Activated CD8-positive, alpha-beta memory T cell treated with anti-CD3 and anti-CD28 coated beads, Interleukin-2, amount 50 U/mL, for 48 hours (primary cell): ENCODE measurements around the gene KDM1B.
"Not testable (repeated sequence)": the region's sequence is repeated elsewhere in the genome, so short reads cannot be mapped to it uniquely, and the experiment has no call there.

Experiments used
- DNase-seq: peaks from one replicate; pipeline ENCODE4 v3.0.0-alpha.2; 2020

KDM1B gene

DNA sequence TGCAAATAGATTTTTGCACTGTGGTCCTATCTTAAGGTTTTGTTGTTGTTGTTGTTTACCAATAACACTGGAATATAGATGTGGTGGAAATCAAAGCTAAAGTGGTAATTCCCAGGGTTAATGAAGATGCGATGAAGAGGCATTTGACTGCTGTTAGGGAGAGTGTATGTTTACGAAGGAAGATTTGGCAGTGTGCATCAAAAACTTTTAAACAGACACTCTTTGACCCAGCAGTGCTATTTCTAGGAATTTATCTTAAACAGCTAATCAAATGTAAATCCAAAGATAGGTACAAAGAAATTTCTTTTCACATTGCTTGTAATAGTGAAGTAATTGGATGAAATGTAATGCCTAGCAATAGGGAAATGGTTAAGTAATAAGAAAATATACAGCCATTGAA, 34.0 kb downstream of the KDM1B start:
- no peak for DNase-seq

DNA sequence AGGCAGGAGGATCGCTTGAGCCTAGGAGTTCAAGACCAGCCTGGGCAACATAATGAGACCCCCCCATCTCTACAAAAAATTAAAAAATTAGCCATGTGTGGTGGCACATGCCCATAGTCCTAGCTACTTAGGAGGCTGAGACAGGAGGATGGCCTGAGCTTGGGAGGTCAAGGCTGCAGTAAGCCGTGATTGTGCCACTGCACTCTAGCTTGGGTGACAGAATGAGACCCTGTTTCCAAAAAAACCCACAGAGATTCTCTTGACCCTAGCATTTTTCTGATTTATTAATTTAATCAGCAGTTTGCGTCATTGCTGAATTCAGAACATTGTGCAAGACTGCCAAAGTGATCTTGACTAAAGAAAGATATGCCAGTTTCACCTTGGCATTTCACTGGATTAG, 36.8 kb downstream of the KDM1B start:
- DNase-seq: no peak

- DNase-seq: no peak
Observed at GRCh38 chr6:18203786-18204185, 48.6 kb downstream of the KDM1B start.

- DNase-seq: no peak
Observed at GRCh38 chr6:18204691-18205090, 49.5 kb downstream of the KDM1B start.

- no peak for DNase-seq
Observed at GRCh38 chr6:18206591-18206990, 51.4 kb downstream of the KDM1B start.

DNA sequence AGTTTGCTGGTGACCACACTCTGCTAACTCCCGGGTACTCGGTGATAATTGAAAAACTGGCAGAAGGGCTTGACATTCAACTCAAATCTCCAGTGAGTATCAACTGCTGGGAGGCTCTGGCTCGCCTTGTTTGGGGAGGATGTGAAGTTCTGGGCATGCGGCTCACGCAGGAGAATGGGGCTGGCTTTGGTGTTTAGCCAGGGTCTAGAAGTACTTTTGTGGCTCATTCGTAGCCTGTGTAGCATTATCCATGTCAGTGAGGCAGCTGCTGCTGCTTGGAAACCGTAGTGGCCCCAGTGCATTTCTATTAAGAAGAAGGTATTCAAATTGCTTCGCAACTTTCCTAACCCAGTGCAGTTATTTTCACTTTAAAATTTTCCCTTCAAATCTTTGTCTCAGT, 52.2 kb downstream of the KDM1B start:
- no peak for DNase-seq

- DNase-seq: no peak
Observed at GRCh38 chr6:18207949-18208348, 52.7 kb downstream of the KDM1B start.

DNA sequence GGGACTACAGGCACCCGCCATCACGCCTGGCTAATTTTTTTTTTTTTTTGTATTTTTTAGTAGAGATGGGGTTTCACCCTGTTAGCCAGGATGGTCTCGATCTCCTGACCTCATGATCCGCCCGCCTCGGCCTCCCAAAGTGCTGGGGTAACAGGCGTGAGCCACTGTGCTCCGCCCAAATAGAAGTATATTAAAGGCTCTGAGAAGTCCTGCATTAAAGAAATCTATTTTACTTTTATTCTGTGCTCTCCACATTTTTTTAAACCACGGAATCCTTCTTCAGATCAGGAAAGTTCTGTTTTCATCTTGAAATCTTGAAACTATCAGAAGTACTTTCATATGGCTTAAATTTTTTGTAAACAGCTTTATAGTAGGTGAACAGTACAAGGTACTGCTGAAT, 53.6 kb downstream of the KDM1B start:
- DNase-seq: not testable (repeated sequence)

- DNase-seq: no peak
Observed at GRCh38 chr6:18209539-18210197, 54.4 kb downstream of the KDM1B start.

DNA sequence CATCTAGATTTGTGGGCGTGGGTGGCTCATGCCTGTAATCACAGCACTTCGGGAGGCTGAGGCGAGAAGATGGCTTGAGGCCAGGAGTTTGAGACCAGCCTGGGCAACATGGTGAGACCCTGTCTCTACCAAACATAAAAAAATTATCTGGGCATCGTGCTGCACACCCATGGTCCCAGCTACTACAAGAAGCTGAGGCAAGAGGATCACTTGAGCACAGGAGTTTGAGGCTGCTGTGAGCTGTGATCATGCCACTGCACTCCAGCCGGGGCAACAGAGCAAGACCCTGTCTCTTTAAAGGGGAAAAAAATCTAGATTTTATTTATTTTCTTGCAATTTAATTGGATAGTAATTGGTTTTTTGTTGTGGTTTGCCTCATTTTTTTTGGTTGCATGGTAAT, 55.5 kb downstream of the KDM1B start:
- no peak for DNase-seq

DNA sequence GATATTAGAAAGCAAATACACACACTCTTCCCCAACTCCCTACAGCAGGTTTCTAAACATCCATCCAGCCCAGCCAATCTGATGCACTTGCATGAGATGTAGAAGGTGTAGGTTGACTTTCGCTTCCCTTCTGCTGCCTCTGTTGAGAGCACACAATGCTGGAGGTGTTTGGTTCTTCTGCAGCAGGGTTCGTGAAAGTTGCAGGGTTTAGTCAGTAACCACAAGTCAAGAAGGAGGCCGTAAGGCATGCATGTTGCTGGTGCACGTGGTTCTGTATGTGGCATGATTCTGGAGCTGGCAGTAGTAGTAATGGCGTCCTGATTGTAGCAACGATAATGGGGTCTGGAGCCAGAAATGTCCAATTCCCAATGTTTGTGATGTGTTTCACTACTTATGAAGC, 56.1 kb downstream of the KDM1B start:
- no peak for DNase-seq

DNA sequence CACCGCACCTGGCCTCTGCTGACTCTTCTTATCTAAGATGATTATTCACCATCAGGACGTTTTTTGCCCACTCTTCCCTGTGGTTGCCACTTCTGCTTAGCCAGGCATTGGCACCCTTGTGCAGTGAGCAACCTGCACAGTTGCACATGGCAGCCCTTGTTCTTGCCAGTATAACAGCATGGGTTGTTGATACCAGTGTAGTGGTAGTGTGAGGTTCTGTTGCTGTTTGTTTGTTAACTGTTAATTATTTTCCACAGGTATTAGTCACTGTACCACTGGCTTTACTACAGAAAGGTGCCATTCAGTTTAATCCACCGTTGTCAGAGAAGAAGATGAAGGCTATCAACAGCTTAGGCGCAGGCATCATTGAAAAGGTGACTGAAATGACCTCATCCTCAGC, 57.0 kb downstream of the KDM1B start:
- DNase-seq: no peak

DNA sequence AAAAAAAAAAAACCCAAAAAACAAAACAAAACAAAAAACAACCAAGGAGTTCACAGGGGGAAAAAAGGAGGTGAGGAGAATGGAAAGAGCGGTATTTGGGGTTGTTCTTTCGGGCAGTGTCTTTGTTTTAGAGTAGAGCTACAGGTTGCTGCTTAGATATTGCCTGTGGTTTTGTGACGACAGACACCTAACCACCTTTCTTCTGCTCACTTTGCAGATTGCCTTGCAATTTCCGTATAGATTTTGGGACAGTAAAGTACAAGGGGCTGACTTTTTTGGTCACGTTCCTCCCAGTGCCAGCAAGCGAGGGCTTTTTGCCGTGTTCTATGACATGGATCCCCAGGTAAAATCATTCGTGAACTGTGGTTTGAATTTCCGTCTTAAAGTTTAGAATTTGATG, 58.2 kb downstream of the KDM1B start:
- DNase-seq: no peak

DNA sequence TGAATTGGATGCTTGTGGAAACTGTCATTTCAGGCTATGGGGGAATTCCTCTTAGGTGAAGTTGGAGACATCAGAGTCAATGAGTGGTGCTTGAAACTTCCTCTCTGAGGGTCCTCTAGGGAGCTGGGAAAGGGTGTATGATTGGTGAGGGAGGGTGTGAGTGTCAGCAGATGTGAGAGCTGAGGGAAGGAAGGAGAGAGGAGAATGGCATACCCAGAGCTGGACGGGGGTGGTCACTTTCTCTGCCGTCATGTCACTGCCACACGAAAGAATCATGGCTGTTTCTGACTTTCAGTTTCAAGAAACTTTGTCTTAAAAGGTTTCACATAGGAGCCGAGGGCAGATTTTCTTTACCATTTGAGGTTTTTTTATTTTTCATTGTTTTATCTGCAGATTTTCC, 58.8 kb downstream of the KDM1B start:
- no peak for DNase-seq

- DNase-seq: no peak
Observed at GRCh38 chr6:18215436-18215835, 60.2 kb downstream of the KDM1B start.

DNA sequence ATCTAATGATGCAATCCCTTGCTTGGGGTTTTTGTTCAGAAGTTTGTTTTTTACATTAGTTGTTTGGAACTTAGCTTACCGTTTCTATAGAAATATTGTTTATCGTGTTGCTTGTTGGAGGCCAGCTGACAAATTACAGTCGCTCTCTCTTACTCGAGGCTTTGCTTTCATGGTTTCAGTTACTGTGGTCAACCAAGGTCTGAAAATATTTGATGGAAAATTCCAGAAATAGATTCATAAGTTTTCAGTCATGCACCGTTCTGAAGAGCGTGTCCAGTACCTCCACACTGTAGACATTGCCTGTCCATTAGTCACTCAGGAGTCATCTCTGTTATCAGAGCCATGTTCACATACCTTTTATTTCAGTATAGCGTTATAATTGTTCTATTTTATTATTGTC, 61.2 kb downstream of the KDM1B start:
- DNase-seq: no peak

DNA sequence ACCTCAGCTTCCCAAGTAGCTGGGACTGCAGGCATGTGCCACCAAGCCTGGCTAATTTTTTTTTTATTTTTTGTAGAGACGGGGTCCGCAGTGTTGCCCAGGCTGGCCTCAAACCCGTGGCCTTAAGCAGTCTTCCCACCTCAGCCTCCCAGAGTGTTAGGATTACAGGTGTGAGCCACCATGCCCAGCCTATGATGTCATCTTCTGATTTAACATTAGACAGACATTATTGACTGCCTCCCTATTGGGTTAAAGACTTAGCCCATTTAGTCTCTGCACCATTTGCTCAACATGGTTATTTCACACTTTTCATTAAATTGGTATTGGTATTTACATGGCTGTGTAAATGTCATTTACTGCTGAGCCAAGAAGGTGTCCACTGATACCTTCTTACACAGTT, 63.0 kb downstream of the KDM1B start:
- DNase-seq: no peak

DNA sequence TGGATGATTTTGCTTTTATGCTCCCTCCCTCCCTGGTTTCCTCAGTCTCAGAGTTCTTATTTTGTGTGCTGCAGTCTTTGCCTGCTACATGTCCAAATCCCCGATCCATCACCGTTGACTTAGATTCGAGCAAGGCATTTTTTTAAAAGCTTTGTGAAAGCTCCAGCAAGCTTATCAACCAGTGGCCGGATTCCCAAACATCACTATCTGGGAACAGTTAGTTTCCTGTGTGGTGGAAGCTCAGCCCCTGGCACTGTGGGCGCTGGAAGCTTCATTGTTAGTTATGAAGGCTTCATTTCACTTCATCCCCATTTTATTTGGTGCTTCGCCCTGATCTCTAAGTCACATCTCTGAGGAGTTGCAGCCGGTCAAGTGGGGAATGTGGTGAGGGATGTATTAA, 64.4 kb downstream of the KDM1B start:
- DNase-seq: no peak

DNA sequence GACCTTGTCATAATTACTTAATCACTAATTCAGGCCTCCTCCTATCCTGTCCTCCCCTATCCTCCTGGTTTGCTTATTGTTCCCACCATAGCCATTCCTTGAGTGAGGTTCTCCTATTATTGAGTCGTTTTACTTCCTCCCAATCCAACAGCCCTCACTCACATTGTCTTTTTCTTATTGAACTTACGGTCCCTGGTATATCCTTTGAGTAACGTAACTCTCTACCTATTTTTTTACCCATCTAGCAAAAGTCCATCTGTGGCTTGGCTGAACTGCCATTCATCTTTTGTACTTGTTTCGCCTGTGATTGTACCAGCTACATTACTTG, 66.0 kb downstream of the KDM1B start:
- no peak for DNase-seq

DNA sequence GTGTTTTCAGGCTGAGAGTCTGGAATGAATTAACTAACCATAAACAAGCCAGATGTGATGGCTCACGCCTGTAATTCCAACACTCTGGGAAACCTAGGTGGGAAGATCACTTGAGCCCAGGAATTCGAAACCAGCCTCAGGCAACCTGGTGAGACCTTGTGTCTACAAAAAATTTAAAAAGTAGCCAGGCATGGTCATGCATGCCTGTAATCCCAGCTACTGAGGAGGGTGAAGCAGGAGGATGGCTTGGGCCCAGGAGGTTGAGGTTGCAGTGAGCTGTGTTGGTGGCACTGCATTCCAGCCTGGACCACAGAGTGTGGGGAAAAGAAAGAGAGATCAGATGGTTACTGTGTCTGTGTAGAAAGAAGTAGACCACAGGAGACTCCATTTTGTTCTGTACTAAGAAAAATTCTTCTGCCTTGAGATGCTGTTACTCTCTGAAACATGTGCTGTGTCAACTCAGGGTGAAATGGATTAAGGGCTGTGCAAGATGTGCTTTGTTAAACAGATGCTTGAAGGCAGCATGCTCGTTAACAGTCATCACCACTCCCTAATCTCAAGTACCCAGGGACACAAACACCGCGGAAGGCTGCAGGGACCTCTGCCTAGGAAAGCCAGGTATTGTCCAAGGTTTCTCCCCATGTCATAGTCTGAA, 71.4 kb downstream of the KDM1B start:
- not testable (repeated sequence) for DNase-seq

DNA sequence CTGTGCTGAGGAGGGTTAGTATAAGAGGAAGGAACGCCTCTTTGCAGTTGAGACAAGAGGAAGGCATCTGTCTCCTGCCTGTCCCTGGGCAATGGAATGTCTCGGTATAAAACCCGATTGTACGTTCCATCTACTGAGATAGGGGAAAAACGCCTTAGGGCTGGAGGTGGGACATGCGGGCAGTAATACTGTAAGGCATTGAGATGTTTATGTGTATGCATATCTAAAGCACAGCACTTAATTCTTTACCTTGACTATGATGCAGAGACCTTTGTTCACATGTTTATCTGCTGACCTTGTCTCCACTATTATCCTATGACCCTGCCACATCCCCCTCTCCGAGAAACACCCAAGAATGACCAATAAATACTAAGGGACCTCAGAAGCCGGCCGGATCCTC, 71.9 kb downstream of the KDM1B start:
- not testable (repeated sequence) for DNase-seq

- DNase-seq: not testable (repeated sequence)
Observed at GRCh38 chr6:18228590-18228989, 73.4 kb downstream of the KDM1B start.

- not testable (repeated sequence) for DNase-seq
Observed at GRCh38 chr6:18231856-18232255, 76.6 kb downstream of the KDM1B start.

- not testable (repeated sequence) for DNase-seq
Observed at GRCh38 chr6:18233770-18234169, 78.5 kb downstream of the KDM1B start.

DNA sequence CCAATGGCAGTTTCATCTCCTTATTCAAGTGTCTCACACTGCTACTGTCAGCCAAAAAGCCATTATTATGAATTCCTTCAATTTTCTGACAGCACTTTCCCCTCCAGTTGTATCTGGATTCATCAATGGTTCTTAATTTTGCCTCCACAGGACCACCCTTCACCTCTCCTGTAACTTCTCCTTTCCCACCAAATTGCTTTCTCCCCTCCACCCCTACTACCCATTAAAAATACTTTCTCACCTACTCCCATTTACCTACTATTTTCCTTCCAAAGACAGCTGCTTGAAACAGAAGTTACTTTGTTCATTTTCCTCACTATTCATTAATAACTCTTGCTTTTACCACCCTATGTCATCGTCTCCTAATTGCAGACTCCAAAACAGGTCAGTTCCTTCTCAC, 79.3 kb downstream of the KDM1B start:
- no peak for DNase-seq
